Occipital lobe (tissue), 2 donors: Measurements from ENCODE around the gene LRFN5. TPM values are rescaled to one million over a fixed set of nuclear protein-coding genes. Genes with fewer than 3 reads are reported as not detected.
"Not testable (repeated sequence)": the region's sequence is repeated elsewhere in the genome, so short reads cannot be mapped to it uniquely, and the experiment has no call there.

ENCODE experiments used
- DNase-seq: peaks from one replicate; lab custom pipeline; 2025; lab: John Stamatoyannopoulos, UW
- total RNA-seq: library from RNA; depleted of rRNA; stranded (reverse); fragments of >200 nt; gene quantifications from one replicate; pipeline ENCODE4 v1.2.3, GENCODE V29; 2014

Gene LRFN5
- total RNA-seq, 1 donor from 2014 or later: 93.0 TPM

GRCh38 chr14:41636492-41637392, 30.1 kb downstream of the LRFN5 start:
- DNase-seq: no peak

- no peak for DNase-seq
Measured at GRCh38 chr14:41641690-41642089, 35.0 kb downstream of the LRFN5 start.

- no peak for DNase-seq
Measured at GRCh38 chr14:41642367-41642766, 35.7 kb downstream of the LRFN5 start.

GRCh38 chr14:41642789-41643188, 36.1 kb downstream of the LRFN5 start:
- DNase-seq: no peak

- no peak for DNase-seq
Measured at GRCh38 chr14:41644606-41645005, 37.9 kb downstream of the LRFN5 start.

GRCh38 chr14:41650802-41651201, 44.1 kb downstream of the LRFN5 start:
- DNase-seq: no peak

GRCh38 chr14:41654196-41654595, 47.5 kb downstream of the LRFN5 start:
- DNase-seq: no peak

GRCh38 chr14:41662780-41663472, 56.2 kb downstream of the LRFN5 start:
- DNase-seq: no peak

GRCh38 chr14:41663473-41663850, 56.8 kb downstream of the LRFN5 start:
- DNase-seq: no peak

GRCh38 chr14:41666301-41666700, 59.6 kb downstream of the LRFN5 start:
- no peak for DNase-seq

- no peak for DNase-seq
Measured at GRCh38 chr14:41668356-41668755, 61.7 kb downstream of the LRFN5 start.

GRCh38 chr14:41673601-41674000, 66.9 kb downstream of the LRFN5 start:
- DNase-seq: not testable (repeated sequence)

GRCh38 chr14:41674511-41674971, 67.9 kb downstream of the LRFN5 start:
- not testable (repeated sequence) for DNase-seq

- DNase-seq: no peak
Measured at GRCh38 chr14:41699486-41699885, 92.8 kb downstream of the LRFN5 start.

- no peak for DNase-seq
Measured at GRCh38 chr14:41718477-41719166, 111.9 kb downstream of the LRFN5 start.

GRCh38 chr14:41739203-41739602, 132.5 kb downstream of the LRFN5 start:
- DNase-seq: no peak

GRCh38 chr14:41743140-41743539, 136.5 kb downstream of the LRFN5 start:
- no peak for DNase-seq

GRCh38 chr14:41749429-41749828, 142.8 kb downstream of the LRFN5 start:
- DNase-seq: no peak

- DNase-seq: not testable (repeated sequence)
Measured at GRCh38 chr14:41750575-41750974, 143.9 kb downstream of the LRFN5 start.

- DNase-seq: no peak
Measured at GRCh38 chr14:41758011-41758665, 151.5 kb downstream of the LRFN5 start.

- no peak for DNase-seq
Measured at GRCh38 chr14:41761204-41761603, 154.5 kb downstream of the LRFN5 start.
